GM18868 (cell line): Measurements from ENCODE around the gene WDR36.
A peak's percentile ranks its signal among the peaks of the same experiment; 100 is the strongest.

Experiments used
- ATAC-seq: cut with Tn5 transposase; IDR thresholded peaks from one replicate; pipeline ENCODE4 v1.9.1; 2021; ENCODE audit warnings: mild to moderate bottlenecking, moderate library complexity; ENCODE audit not compliant: unreplicated experiment

The WDR36 gene

GRCh38 chr5:111099058-111099778 lies 7.1 kb downstream of the WDR36 start:
- ATAC-seq = no peak

GRCh38 chr5:111106320-111106948 lies 14.3 kb downstream of the WDR36 start:
- ATAC-seq = no peak

GRCh38 chr5:111107371-111107770 lies 15.2 kb downstream of the WDR36 start:
- ATAC-seq = no peak

GRCh38 chr5:111111956-111112355 lies 19.8 kb downstream of the WDR36 start:
- ATAC-seq = no peak

- ATAC-seq = no peak
Measured at GRCh38 chr5:111113678-111114077, 21.5 kb downstream of the WDR36 start.

- ATAC-seq = peak; percentile 56
Measured at GRCh38 chr5:111115229-111115628, 23.1 kb downstream of the WDR36 start.

- peak; percentile 64 for ATAC-seq
Measured at GRCh38 chr5:111116550-111116949, 24.4 kb downstream of the WDR36 start.

- no peak for ATAC-seq
Measured at GRCh38 chr5:111117136-111117535, 25.0 kb downstream of the WDR36 start.

GRCh38 chr5:111119221-111119620 lies 27.1 kb downstream of the WDR36 start:
- no peak for ATAC-seq

- peak; percentile 27 for ATAC-seq
Measured at GRCh38 chr5:111119856-111120255, 27.7 kb downstream of the WDR36 start.

- ATAC-seq = no peak
Measured at GRCh38 chr5:111120911-111121310, 28.8 kb downstream of the WDR36 start.

GRCh38 chr5:111121926-111122325 lies 29.8 kb downstream of the WDR36 start:
- ATAC-seq = no peak

- peak; percentile 56 for ATAC-seq
Measured at GRCh38 chr5:111122398-111122797, 30.2 kb downstream of the WDR36 start.

GRCh38 chr5:111124793-111125192 lies 32.6 kb downstream of the WDR36 start:
- peak; percentile 43 for ATAC-seq

GRCh38 chr5:111126896-111127295 lies 34.7 kb downstream of the WDR36 start:
- no peak for ATAC-seq

GRCh38 chr5:111127453-111128195 lies 35.5 kb downstream of the WDR36 start:
- no peak for ATAC-seq

GRCh38 chr5:111129938-111130337 lies 37.8 kb downstream of the WDR36 start:
- no peak for ATAC-seq

- no peak for ATAC-seq
Measured at GRCh38 chr5:111131356-111131755, 39.2 kb downstream of the WDR36 start.

GRCh38 chr5:111132076-111132475 lies 39.9 kb downstream of the WDR36 start:
- ATAC-seq = no peak

- peak; percentile 42 for ATAC-seq
Measured at GRCh38 chr5:111132731-111133435, 40.7 kb downstream of the WDR36 start.

GRCh38 chr5:111133436-111133751 lies 41.2 kb downstream of the WDR36 start:
- no peak for ATAC-seq
